Keratinocyte (primary cell): ENCODE measurements around the gene WFDC5. TPM values are rescaled to one million over a fixed set of nuclear protein-coding genes. Genes with fewer than 3 reads are reported as not detected.
A peak's percentile ranks its signal among the peaks of the same experiment; 100 is the strongest.

Source experiments
- DNase-seq: peaks from one replicate; pipeline ENCODE4 v3.0.0-alpha.2; 2011; ENCODE audit warnings: low read depth, missing footprints, low spot score
- FAIRE-seq: peaks from 2 replicates; lab custom pipeline; 2011; peaks lifted over from hg19 to GRCh38; lab: Jason Lieb, UNC
- H2AFZ ChIP-seq: 2 replicates; pipeline ENCODE4 v1.6.0; 2012; ENCODE audit warnings: low read length, control low read depth, inconsistent platforms; ENCODE audit not compliant: control insufficient read depth
- H3K27ac ChIP-seq: 2 replicates; pipeline ENCODE4 v1.5.1; 2011; ENCODE audit warnings: low read length; ENCODE audit not compliant: control insufficient read depth, insufficient read depth
- H3K27me3 ChIP-seq: 3 replicates; pipeline ENCODE4 v1.6.0; 2011; ENCODE audit warnings: low read length; ENCODE audit not compliant: control insufficient read depth, insufficient read depth; ENCODE audit errors: extremely low read depth
- H3K36me3 ChIP-seq, 2 experiments: 2 replicates in 1 of 2; 3 replicates in 1 of 2; pipeline ENCODE4 v1.5.1; 2011; ENCODE audit warnings: low read length in 2 of 2, mild to moderate bottlenecking in 1 of 2; ENCODE audit not compliant: control insufficient read depth in 2 of 2, insufficient read depth in 2 of 2; ENCODE audit errors: extremely low read depth in 1 of 2
- H3K4me1 ChIP-seq: 3 replicates; pipeline ENCODE4 v1.5.1; 2011; ENCODE audit warnings: low read length; ENCODE audit not compliant: control insufficient read depth, insufficient read depth; ENCODE audit errors: extremely low read depth
- H3K4me2 ChIP-seq: 3 replicates; pipeline ENCODE4 v1.6.0; 2011; ENCODE audit warnings: low read depth, low read length; ENCODE audit not compliant: control insufficient read depth, insufficient read depth; ENCODE audit errors: extremely low read depth
- H3K4me3 ChIP-seq, 3 experiments: fragments of 200-600 bp in 1 of 3; sonication (generic) in 1 of 3; 2 replicates in 2 of 3; 3 replicates in 1 of 3; pipeline ENCODE4 v1.5.1; 2011 to 2016; ENCODE audit warnings: low read length in 3 of 3, mild to moderate bottlenecking in 3 of 3, control low read depth in 2 of 3, inconsistent platforms in 1 of 3, low read depth in 1 of 3, mixed read lengths in 1 of 3, mixed run types in 1 of 3, moderate library complexity in 1 of 3; ENCODE audit not compliant: control insufficient read depth in 2 of 3, insufficient read depth in 2 of 3; ENCODE audit errors: extremely low read depth in 1 of 3
- H3K79me2 ChIP-seq: 2 replicates; pipeline ENCODE4 v1.6.0; 2012; ENCODE audit warnings: low read length; ENCODE audit not compliant: control insufficient read depth, insufficient read depth
- H3K9ac ChIP-seq: 3 replicates; pipeline ENCODE4 v1.6.0; 2011; ENCODE audit warnings: low read length; ENCODE audit not compliant: control insufficient read depth, insufficient read depth; ENCODE audit errors: extremely low read depth
- H3K9me1 ChIP-seq: 3 replicates; pipeline ENCODE4 v1.6.0; 2011; ENCODE audit warnings: low read length; ENCODE audit not compliant: control insufficient read depth, insufficient read depth; ENCODE audit errors: extremely low read depth
- H3K9me3 ChIP-seq: 2 replicates; pipeline ENCODE4 v1.5.1; 2012; ENCODE audit warnings: low read depth, low read length; ENCODE audit not compliant: control insufficient read depth
- H4K20me1 ChIP-seq: 3 replicates; pipeline ENCODE4 v1.6.0; 2011; ENCODE audit warnings: low read length; ENCODE audit not compliant: control insufficient read depth, insufficient read depth; ENCODE audit errors: extremely low read depth
- EZH2 ChIP-seq: IDR thresholded peaks from one replicate; pipeline ENCODE4 v1.6.1; 2012; ENCODE audit warnings: inconsistent platforms, mild to moderate bottlenecking, low read length, moderate library complexity
- dilution Hi-C: fragments of 300-500 bp; cut with MboI; formaldehyde crosslinking; loops from one replicate; pipeline ENCODE4 v1.7.0; 2020; ENCODE audit warnings: low sequenced_read_pairs; ENCODE audit not compliant: extremely low pct_ligation_motif_present
- polyA plus RNA-seq, 5 experiments: library from polyadenylated mRNA; depleted of rRNA in 3 of 5; stranded (reverse) in 3 of 5; stranded (forward) in 1 of 5; unstranded in 1 of 5; fragments of >200 nt; gene quantifications; 1 replicate in 1 of 5; 2 replicates in 3 of 5; 3 replicates in 1 of 5; pipeline versions ENCODE4 v1.2.1 to v1.2.3, GENCODE V29; 2011 to 2012; ENCODE audit warnings: missing spikeins in 2 of 5, low read depth in 1 of 5, low replicate concordance in 1 of 5
- TF ChIP-seq, protein P1 (sequence below), 3 experiments: IDR thresholded peaks in 1 of 3; conservative IDR thresholded peaks in 1 of 3; optimal IDR thresholded peaks in 1 of 3; 2 replicates in 2 of 3; 3 replicates in 1 of 3; pipeline versions ENCODE3 to v1.5.1; 2011; ENCODE audit warnings: low read length in 3 of 3, mild to moderate bottlenecking in 3 of 3, moderate library complexity in 2 of 3, control low read depth in 1 of 3, inconsistent platforms in 1 of 3; ENCODE audit not compliant: insufficient read depth in 2 of 3; ENCODE audit errors: extremely low read depth in 1 of 3

WFDC5 gene
- polyA plus RNA-seq, 1 donor (not counting 4 experiments of a cell fraction or from before 2014, with no cell fraction given), result 5.1 TPM

DNA sequence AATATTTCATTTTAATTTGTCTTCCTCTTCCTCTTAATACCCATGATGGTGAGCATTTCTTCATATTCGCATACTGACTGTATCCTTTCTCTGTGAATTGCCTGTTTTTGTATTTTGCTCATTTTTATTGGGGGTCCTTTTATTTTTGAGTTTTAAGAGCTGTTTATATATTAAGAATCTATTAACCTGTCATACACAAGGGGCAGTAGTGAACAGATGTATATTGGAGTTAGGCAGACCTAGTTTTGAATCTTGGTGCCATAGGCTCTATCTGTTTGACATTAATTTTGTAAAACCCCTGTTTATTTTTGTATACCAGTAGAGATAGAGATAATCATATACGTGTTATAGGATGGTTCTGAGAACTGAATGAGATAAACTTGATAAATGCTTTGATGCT lies 3.1 kb upstream of the WFDC5 start:
- no peaks in the 10 kb centered on the region for H3K36me3 ChIP-seq
- no peaks in the 10 kb centered on the region for H3K79me2 ChIP-seq
- H3K9me3 ChIP-seq, result no peaks in the 10 kb centered on the region
- H3K4me2 ChIP-seq, result no peak overlapping the region
- no peak for TF ChIP-seq EZH2
- TF ChIP-seq, protein P1, sequence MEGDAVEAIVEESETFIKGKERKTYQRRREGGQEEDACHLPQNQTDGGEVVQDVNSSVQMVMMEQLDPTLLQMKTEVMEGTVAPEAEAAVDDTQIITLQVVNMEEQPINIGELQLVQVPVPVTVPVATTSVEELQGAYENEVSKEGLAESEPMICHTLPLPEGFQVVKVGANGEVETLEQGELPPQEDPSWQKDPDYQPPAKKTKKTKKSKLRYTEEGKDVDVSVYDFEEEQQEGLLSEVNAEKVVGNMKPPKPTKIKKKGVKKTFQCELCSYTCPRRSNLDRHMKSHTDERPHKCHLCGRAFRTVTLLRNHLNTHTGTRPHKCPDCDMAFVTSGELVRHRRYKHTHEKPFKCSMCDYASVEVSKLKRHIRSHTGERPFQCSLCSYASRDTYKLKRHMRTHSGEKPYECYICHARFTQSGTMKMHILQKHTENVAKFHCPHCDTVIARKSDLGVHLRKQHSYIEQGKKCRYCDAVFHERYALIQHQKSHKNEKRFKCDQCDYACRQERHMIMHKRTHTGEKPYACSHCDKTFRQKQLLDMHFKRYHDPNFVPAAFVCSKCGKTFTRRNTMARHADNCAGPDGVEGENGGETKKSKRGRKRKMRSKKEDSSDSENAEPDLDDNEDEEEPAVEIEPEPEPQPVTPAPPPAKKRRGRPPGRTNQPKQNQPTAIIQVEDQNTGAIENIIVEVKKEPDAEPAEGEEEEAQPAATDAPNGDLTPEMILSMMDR (optimal IDR thresholded peaks at IDR 0.05 in 1 of 3, IDR thresholded peaks at IDR 0.05 in 1 of 3, conservative IDR thresholded peaks at IDR 0.05 in 1 of 3; ENCODE audit: extremely low read depth in 1 of 3, insufficient read depth in 2 of 3, low read length in 3 of 3), result no peak
- H2AFZ ChIP-seq, result no peak overlapping the region
- DNase-seq, result no peak
- H3K9ac ChIP-seq, result no peak overlapping the region
- H4K20me1 ChIP-seq, result no peaks in the 10 kb centered on the region
- H3K27ac ChIP-seq, result no peak overlapping the region
- no peaks in the 10 kb centered on the region for H3K9me1 ChIP-seq
- H3K27me3 ChIP-seq, result no peaks in the 10 kb centered on the region
- FAIRE-seq, result no peak
- peaks cover 22% of the 10 kb centered on the region for H3K4me1 ChIP-seq
- H3K4me3 ChIP-seq, result no peak overlapping the region
- dilution Hi-C loops, result no loop called here

DNA sequence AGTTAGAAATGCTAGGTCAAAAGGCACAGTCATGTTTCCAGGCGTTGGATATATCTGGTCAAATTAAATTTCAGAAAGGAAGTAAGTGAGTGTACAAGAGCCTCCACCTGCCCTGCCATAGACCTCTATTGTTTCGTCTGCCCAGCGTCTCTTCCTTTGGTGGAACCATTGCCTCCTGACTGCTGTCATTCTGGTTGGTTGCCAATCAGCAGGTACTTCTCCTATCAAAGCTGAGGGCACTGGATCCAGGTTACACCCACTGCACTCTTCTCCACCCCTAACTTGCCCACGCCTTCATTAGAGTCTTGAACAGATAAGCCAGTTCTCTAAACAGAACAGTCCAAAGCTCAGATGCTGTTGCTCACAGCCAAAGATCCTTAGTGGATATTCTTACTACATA lies 2.6 kb upstream of the WFDC5 start:
- Histone ChIP-seq H3K4me1 (peaks cover 22% of the 10 kb centered on the region), H3K27me3 (no peaks in the 10 kb centered on the region), H4K20me1 (no peaks in the 10 kb centered on the region), H3K9me3 (no peaks in the 10 kb centered on the region), H3K79me2 (no peaks in the 10 kb centered on the region), H3K4me2 (no peak overlapping the region), H3K27ac (no peak overlapping the region), H3K9ac (no peak overlapping the region), H3K9me1 (no peaks in the 10 kb centered on the region), H3K4me3 (no peak overlapping the region), H3K36me3 (no peaks in the 10 kb centered on the region), H2AFZ (peak overlapping the region; percentile 35)
- TF ChIP-seq EZH2, result no peak
- TF ChIP-seq, protein P1 (optimal IDR thresholded peaks at IDR 0.05 in 1 of 3, IDR thresholded peaks at IDR 0.05 in 1 of 3, conservative IDR thresholded peaks at IDR 0.05 in 1 of 3; ENCODE audit: extremely low read depth in 1 of 3, insufficient read depth in 2 of 3, low read length in 3 of 3), result no peak
- FAIRE-seq (peak; percentile 43), DNase-seq (no peak)
- dilution Hi-C loops, result no loop called here
